K562 treated with DMSO at 1 percent for 12 hours (cell line): ENCODE data around the gene UGT1A7. TPM values are rescaled to one million over a fixed set of nuclear protein-coding genes. Genes with fewer than 3 reads are reported as not detected.

Experiments used
- total RNA-seq: library from RNA; unstranded; fragments of 300-600 nt; gene quantifications from 2 replicates; pipeline ENCODE4 v1.2.3, GENCODE V29; 2022; ENCODE audit not compliant: insufficient read depth

UGT1A7 gene
- total RNA-seq, result not detected in 2 replicates

GRCh38 chr2:233681521-233682099 is at the start of gene UGT1A7:
TSS of gene UGT1A7 (plus strand) at chr2:233681901. CDS start at chr2:233681938, 37 bp downstream.

GRCh38 chr2:233636306-233636705 is 45.4 kb upstream of the UGT1A7 start, which contains the start of gene UGT1A10:
TSS of gene UGT1A10 (plus strand) at chr2:233636448. CDS start at chr2:233636523, 75 bp downstream.

GRCh38 chr2:233671290-233672161 is 10.2 kb upstream of the UGT1A7 start, which contains the start of gene UGT1A9:
TSS of gene UGT1A9 (plus strand) at chr2:233671898. CDS start at chr2:233671935, 37 bp downstream.

GRCh38 chr2:233692648-233693047 is 10.9 kb downstream of the UGT1A7 start, which contains the start of gene UGT1A6:
TSS of gene UGT1A6 (plus strand) at chr2:233692890. CDS start at chr2:233693005, 115 bp downstream.

GRCh38 chr2:233712611-233713261 is 31.0 kb downstream of the UGT1A7 start, which contains the start of gene UGT1A5:
TSS of gene UGT1A5 (plus strand) at chr2:233712907. CDS start at chr2:233712992, 85 bp downstream.

GRCh38 chr2:233718552-233718951 is 36.9 kb downstream of the UGT1A7 start, which contains the start of gene UGT1A4:
TSS of gene UGT1A4 (plus strand) at chr2:233718736. CDS start at chr2:233718821, 85 bp downstream.

GRCh38 chr2:233728723-233729301 is 47.1 kb downstream of the UGT1A7 start, which contains the start of gene UGT1A3:
TSS of gene UGT1A3 (plus strand) at chr2:233729042. CDS start at chr2:233729127, 85 bp downstream.

GRCh38 chr2:233760043-233760442 is 78.3 kb downstream of the UGT1A7 start, which contains the start of gene UGT1A1:
TSS of gene UGT1A1 (plus strand) at chr2:233760270. CDS start at chr2:233760288, 18 bp downstream.

GRCh38 chr2:233778030-233778429 is 96.3 kb downstream of the UGT1A7 start, which contains the start of gene MROH2A:
TSS of gene MROH2A (plus strand) at chr2:233778330. CDS start at chr2:233779359, 1,029 bp downstream.

Other genes starting within 250 kb of the UGT1A7 start
- gene USP40, start 115.1 kb upstream of the UGT1A7 start, total RNA-seq, result 8.2 and 13.2 TPM in 2 replicates
- gene UGT1A8, start 64.3 kb upstream of the UGT1A7 start, total RNA-seq, result not detected in 2 replicates
- not detected in 2 replicates for gene UGT1A10, start 45.5 kb upstream of the UGT1A7 start, total RNA-seq
- not detected in 2 replicates for gene UGT1A9, start 10.0 kb upstream of the UGT1A7 start, total RNA-seq
- not detected in 2 replicates for gene UGT1A6, start 11.0 kb downstream of the UGT1A7 start, total RNA-seq
- gene UGT1A5, start 31.0 kb downstream of the UGT1A7 start, total RNA-seq, result not detected in 2 replicates
- gene UGT1A4, start 36.8 kb downstream of the UGT1A7 start, total RNA-seq, result not detected in 2 replicates
- gene UGT1A3, start 47.1 kb downstream of the UGT1A7 start, total RNA-seq, result not detected in 2 replicates
- not detected in 2 replicates for gene UGT1A1, start 78.4 kb downstream of the UGT1A7 start, total RNA-seq
- gene MROH2A, start 96.4 kb downstream of the UGT1A7 start, total RNA-seq, result not detected in 2 replicates
- gene HJURP, start 172.6 kb downstream of the UGT1A7 start, total RNA-seq, result 13.3 and 29.6 TPM in 2 replicates
- gene TRPM8, start 235.5 kb downstream of the UGT1A7 start, total RNA-seq, result not detected in 2 replicates